K562 treated with DMSO at 1 percent for 4 hours (cell line): ENCODE results near the gene MRM2. TPM values are rescaled to one million over a fixed set of nuclear protein-coding genes. Genes with fewer than 3 reads are reported as not detected.

Experiments used
- total RNA-seq: library from RNA; unstranded; fragments of 300-600 nt; gene quantifications from 2 replicates; pipeline ENCODE4 v1.2.3, GENCODE V29; 2022; ENCODE audit not compliant: insufficient read depth

The MRM2 gene
- total RNA-seq = 35.8 and 37.1 TPM in 2 replicates

DNA sequence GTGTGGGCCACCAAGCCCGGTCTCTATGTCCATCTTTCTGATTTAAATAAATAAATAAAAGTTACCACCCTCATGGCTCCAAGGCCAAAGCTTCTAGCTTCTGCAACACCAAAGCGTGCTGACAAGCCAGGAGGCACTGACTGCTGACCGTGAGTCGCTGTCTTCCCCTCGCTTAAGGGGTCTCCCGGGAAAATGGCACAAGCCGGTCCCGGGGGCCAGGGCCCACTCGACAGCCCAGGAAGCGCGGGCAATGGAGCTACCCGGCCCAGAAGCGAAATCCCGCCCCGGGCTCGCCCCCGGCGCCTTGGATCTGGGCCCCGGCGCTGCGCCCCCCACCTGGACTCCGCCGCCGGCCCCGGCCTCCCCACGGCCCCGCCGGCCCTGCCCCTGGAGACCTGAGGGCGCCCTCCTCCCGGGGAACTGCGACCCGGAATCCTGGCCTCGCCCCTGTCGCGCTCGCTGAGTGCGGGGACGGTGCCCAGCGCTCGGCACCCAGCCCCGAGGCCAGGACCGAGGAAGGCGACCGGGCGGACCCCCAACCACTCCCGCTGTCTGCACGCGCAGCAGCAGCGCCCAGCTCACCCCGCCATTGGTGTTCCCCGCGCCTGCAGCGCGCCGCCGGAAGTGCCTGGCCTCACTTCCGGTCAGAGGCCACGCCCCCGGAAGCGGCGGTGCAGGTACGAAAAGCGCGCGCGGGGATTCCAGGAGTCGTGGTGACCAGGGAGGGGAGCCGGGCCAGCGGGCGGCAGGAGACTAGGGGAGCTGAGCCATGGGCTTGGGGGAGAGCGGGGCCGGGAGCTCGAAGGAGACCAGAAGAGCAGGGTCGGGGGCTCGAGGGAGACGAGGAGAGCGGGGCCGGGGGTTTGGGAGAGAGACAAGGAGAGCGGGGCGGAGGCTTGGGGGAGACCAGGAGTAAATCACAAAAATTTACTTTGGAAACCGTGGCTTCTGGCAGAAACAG is at the start of gene MRM2, which contains the start of gene NUDT1:
Gene MRM2, minus strand, starts transcription at position 626 of the 961 bp plus-strand sequence. Its CDS starts 36 bp downstream, at position 590.
Gene NUDT1, plus strand, starts transcription at position 647 of the 961 bp plus-strand sequence. CDS start 2,349 bp downstream, outside the sequence.

GRCh38 chr7:2232766-2233520 is 9.1 kb downstream of the MRM2 start, which contains the start of gene MAD1L1:
Gene MAD1L1, minus strand, starts transcription at chr7:2232945. Its CDS starts 2,812 bp downstream, at chr7:2230133.

Other genes starting within 250 kb of the MRM2 start
- gene MAD1L1, start 9.3 kb downstream of the MRM2 start, total RNA-seq = 75.5 and 95.4 TPM in 2 replicates
- 45.8 and 50.6 TPM in 2 replicates for gene NUDT1, start within 50 bp of the MRM2 start, total RNA-seq
- 17.9 and 26.2 TPM in 2 replicates for gene SNX8, start 72.2 kb upstream of the MRM2 start, total RNA-seq
- gene EIF3B, start 112.6 kb upstream of the MRM2 start, total RNA-seq = 199 and 229 TPM in 2 replicates
- gene CHST12, start 161.4 kb upstream of the MRM2 start, total RNA-seq = 18.6 and 22.5 TPM in 2 replicates
- not detected in 2 replicates for gene GRIFIN, start 234.2 kb upstream of the MRM2 start, total RNA-seq